Adrenal gland (tissue), 12 donors: ENCODE results near the gene ALKBH6. TPM values are rescaled to one million over a fixed set of nuclear protein-coding genes. Genes with fewer than 3 reads are reported as not detected.

Experiments used
- DNase-seq, 7 donors: peaks; one replicate each; pipeline ENCODE4 v3.0.0-alpha.2; 2019 to 2020
- H3K27ac ChIP-seq, 5 donors: fragments of 200-600 bp; sonication (generic) in 4 of 5; 1 replicate in 3 of 5; 2 replicates in 2 of 5; pipeline versions ENCODE4 v1.5.1 to v1.8.0; 2016 to 2020; ENCODE audit warnings: mild to moderate bottlenecking in 1 of 5
- H3K27me3 ChIP-seq: fragments of 200-600 bp; 2 replicates; pipeline ENCODE4 v1.8.0; 2021
- H3K36me3 ChIP-seq, 2 donors: fragments of 200-600 bp; replicated peaks in 1 of 2; 1 replicate in 1 of 2; 2 replicates in 1 of 2; pipeline versions ENCODE4 v1.5.1 to v1.8.0; 2018 to 2022
- H3K4me1 ChIP-seq, 2 donors: fragments of 200-600 bp; replicated peaks in 1 of 2; 1 replicate in 1 of 2; 2 replicates in 1 of 2; pipeline versions ENCODE4 v1.5.1 to v1.8.0; 2018 to 2021
- H3K4me3 ChIP-seq, 4 donors: fragments of 200-600 bp; sonication (generic) in 3 of 4; one replicate each; pipeline ENCODE4 v1.5.1; 2016 to 2018
- H3K9me3 ChIP-seq, 3 donors: fragments of 200-600 bp; sonication (generic) in 1 of 3; replicated peaks in 1 of 3; 1 replicate in 2 of 3; 2 replicates in 1 of 3; pipeline versions ENCODE4 v1.5.1 to v1.8.0; 2016 to 2021
- POLR2A ChIP-seq, 2 donors: fragments of 450-650 bp; IDR thresholded peaks; one replicate each; pipeline ENCODE4 v1.6.1; 2017; ENCODE audit warnings: antibody characterized with exemption in 2 of 2, mild to moderate bottlenecking in 2 of 2, moderate library complexity in 1 of 2
- WGBS, 4 donors: extraction: QIAGEN DNeasy Blood & Tissue Kit in 2 of 4; methylation state at CpG; one replicate each; pipeline versions ENCODE4 v1.1.5 to v1.1.7; 2013 to 2017; 5-methylcytosine and 5-hydroxymethylcytosine counted together
- intact Hi-C, 2 donors: fragments of 100-400 bp; cut with DNase I; formaldehyde crosslinking; loops; one replicate each; pipeline versions ENCODE4 v1.14.1 to v1.15.0; 2022 to 2023
- polyA plus RNA-seq, 3 donors: library from polyadenylated mRNA; stranded (reverse); fragments of 200-250 nt in 2 of 3; fragments of 350-450 nt in 1 of 3; fragmentation: Illumina TruSeq in 1 of 3; extraction: RNeasy Lipid Tissue Mini Kit (QIAGEN cat#74804) in 1 of 3; gene quantifications; one replicate each; pipeline ENCODE4 v1.2.3, GENCODE V29; 2013 to 2014
- total RNA-seq, 9 donors: library from RNA; depleted of rRNA in 4 of 9; stranded (reverse); fragments of >200 nt in 4 of 9; fragments of 120-200 nt in 1 of 9; fragmentation: NEBNext Ultra II Directional in 1 of 9; extraction: Animal tissue kit (Norgen Biotek cat#: 25700) in 1 of 9; gene quantifications; one replicate each; pipeline versions ENCODE4 v1.1.0 to v1.2.4, GENCODE V29; 2013 to 2023
- TF ChIP-seq, protein P1 (sequence below), 6 experiments: fragments of 450-650 bp in 4 of 6; fragments of 200-600 bp in 2 of 6; sonication (generic) in 1 of 6; IDR thresholded peaks; 1 replicate in 5 of 6; 2 replicates in 1 of 6; pipeline versions ENCODE4 v1.5.1 to v1.8.0; 2016 to 2021; ENCODE audit warnings: antibody characterized with exemption in 6 of 6, mild to moderate bottlenecking in 2 of 6, moderate library complexity in 1 of 6
- donor health status: healthy with polysubstance abuse.
- donor health status: Bipolar disorder and iron deficiency.
- donor health status: DM: yes; HTN: yes; CAD: no.
- donor health status: DM: no; HTN: no; CAD: no.
- donor health status: DM: no; HTN: no; CAD: no.
- donor health status: DM: yes; HTN: yes; CAD: no.

Gene ALKBH6
- total and polyA plus RNA-seq, 12 donors = 16.8 to 39.8 (median 23.9) TPM

DNA sequence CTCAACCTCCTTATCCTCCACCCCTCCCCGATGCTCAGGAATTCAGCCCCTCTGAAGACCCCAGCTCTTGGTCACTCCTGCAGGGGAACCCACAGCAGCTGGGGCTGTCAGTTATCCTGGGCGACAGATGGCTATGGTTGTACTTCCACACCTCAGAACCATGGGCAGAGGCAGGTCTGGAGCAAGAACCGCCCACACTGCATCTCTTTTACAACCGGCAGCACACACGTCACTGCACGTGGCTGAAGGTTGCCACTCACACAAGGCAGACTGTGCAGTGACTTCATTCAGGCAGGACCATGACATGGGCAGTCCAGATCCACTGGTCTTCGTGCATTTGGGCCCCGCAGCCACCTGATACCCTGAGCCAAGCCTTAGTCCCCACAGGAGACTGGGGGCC lies 40.5 kb downstream of the ALKBH6 start:
- Histone ChIP-seq H3K27me3 (no peaks in the 10 kb centered on the region), H3K36me3 (no peaks in the 10 kb centered on the region), H3K4me3 (no peak overlapping the region), H3K4me1 (no peaks in the 10 kb centered on the region), H3K27ac (no peak overlapping the region), H3K9me3 (no peaks in the 10 kb centered on the region)
- TF ChIP-seq POLR2A (IDR thresholded peaks at IDR 0.05) = no peak
- TF ChIP-seq, protein P1, sequence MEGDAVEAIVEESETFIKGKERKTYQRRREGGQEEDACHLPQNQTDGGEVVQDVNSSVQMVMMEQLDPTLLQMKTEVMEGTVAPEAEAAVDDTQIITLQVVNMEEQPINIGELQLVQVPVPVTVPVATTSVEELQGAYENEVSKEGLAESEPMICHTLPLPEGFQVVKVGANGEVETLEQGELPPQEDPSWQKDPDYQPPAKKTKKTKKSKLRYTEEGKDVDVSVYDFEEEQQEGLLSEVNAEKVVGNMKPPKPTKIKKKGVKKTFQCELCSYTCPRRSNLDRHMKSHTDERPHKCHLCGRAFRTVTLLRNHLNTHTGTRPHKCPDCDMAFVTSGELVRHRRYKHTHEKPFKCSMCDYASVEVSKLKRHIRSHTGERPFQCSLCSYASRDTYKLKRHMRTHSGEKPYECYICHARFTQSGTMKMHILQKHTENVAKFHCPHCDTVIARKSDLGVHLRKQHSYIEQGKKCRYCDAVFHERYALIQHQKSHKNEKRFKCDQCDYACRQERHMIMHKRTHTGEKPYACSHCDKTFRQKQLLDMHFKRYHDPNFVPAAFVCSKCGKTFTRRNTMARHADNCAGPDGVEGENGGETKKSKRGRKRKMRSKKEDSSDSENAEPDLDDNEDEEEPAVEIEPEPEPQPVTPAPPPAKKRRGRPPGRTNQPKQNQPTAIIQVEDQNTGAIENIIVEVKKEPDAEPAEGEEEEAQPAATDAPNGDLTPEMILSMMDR (IDR thresholded peaks at IDR 0.05) = no peak
- WGBS, 4 donors = 34 to 46% (median 35%) methylated on average over 3 to 8 of the region's 8 CpGs
- intact Hi-C loops = no loop called here
- no peak for DNase-seq

DNA sequence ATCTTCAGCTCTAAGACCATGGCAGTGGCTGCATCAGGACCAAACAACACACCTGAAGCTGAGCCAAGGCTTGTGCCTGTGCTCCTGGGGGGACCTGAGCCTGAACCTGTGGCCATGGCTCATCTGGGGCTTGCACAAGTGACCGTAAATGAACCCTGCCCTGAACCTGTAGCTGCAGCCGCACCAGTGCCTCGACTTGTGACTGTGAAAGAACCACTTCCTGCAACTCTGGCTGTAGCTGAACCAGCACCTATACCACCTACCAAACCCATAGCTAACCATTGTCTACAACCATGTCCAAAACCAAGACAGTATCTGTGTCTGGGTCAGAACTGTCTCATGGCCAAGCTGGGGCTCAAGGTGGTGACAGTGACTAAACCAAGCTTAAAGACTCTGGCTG lies 47.2 kb downstream of the ALKBH6 start:
- 49 to 93% (median 64%) methylated on average over 3 of the region's 3 CpGs for WGBS, 4 donors

DNA sequence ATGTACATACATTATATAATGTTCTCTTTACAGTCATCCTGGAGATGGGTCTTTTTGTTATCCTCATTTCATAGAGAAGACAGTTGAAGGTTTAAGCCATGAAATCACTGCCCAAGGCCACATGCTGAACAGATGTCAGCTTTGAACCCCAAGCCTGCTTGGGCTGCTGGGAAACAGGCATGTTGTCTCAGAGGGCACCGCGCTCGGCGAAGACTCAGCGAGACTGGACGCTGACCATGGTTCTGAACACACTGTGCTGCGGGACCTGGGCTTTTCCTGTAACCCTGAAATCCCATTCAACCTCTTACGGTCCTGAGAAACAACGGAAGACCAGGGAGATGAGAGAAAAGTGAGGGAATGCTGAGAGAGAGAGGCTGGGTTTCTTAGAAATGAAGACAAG lies 50.5 kb downstream of the ALKBH6 start:
- peak in 6 of 7 donors; percentile 35 to 63 (median 54) for DNase-seq
- Histone ChIP-seq H3K4me3 (no peak overlapping the region), H3K4me1 (peaks cover 0 to 8% of the 10 kb centered on the region in 2 donors), H3K27me3 (peaks cover 25% of the 10 kb centered on the region), H3K27ac (no peak overlapping the region), H3K9me3 (no peaks in the 10 kb centered on the region), H3K36me3 (no peaks in the 10 kb centered on the region)
- intact Hi-C loops = no loop called here
- TF ChIP-seq, protein P1 (IDR thresholded peaks at IDR 0.05) = no peak
- no peak for TF ChIP-seq POLR2A (IDR thresholded peaks at IDR 0.05)
- 0 to 8% (median 5%) methylated on average over 3 to 9 of the region's 9 CpGs for WGBS, 4 donors

More for the DNA sequence above, 47.2 kb downstream of the ALKBH6 start:
- H3K4me3 ChIP-seq = no peak overlapping the region
- intact Hi-C loops = no loop called here
- TF ChIP-seq, protein P1 (IDR thresholded peaks at IDR 0.05) = no peak
- no peak for TF ChIP-seq POLR2A (IDR thresholded peaks at IDR 0.05)
- H3K27ac ChIP-seq = no peak overlapping the region
- H3K9me3 ChIP-seq = no peaks in the 10 kb centered on the region
- H3K36me3 ChIP-seq = no peaks in the 10 kb centered on the region
- H3K27me3 ChIP-seq = no peaks in the 10 kb centered on the region
- no peaks in the 10 kb centered on the region for H3K4me1 ChIP-seq
- DNase-seq = no peak

DNA sequence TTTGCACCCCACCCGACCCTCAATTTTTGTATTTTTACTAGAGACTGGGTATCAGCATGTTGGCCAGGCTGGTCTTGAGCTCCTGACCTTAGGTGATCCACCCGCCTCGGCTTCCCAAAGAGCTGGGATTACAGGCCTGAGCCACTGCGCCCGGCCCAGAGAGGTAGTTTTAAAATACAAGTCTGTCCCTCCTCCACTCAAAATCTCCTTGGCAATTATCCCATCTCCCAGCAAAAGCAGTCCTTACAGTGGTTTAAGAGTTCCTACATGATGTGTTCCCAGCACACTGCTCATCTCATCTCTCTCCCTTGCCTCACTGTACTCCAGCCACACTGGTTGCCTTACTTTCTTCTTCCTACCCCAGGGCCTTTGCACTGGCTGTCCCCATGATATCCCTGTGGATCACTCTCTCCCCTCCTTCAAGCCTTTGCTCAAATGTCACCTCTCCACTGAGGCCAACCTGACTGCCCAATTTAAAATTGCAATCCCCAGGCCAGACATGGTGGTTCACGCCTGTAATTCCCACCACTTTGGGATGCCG lies 53.5 kb downstream of the ALKBH6 start:
- WGBS, 4 donors = 75 to 85% (median 81%) methylated on average over 7 of the region's 7 CpGs
- intact Hi-C loops = no loop called here
- no peak for DNase-seq
- no peaks in the 10 kb centered on the region for H3K9me3 ChIP-seq
- H3K27me3 ChIP-seq = peaks cover 25% of the 10 kb centered on the region
- H3K27ac ChIP-seq = no peak overlapping the region
- peaks cover 0 to 8% of the 10 kb centered on the region in 2 donors for H3K4me1 ChIP-seq
- TF ChIP-seq POLR2A (IDR thresholded peaks at IDR 0.05) = no peak
- TF ChIP-seq, protein P1 (IDR thresholded peaks at IDR 0.05) = no peak
- no peaks in the 10 kb centered on the region for H3K36me3 ChIP-seq
- H3K4me3 ChIP-seq = no peak overlapping the region
